CMK (cell line): ENCODE results near the gene GJB1.
"Not testable (repeated sequence)": the region's sequence is repeated elsewhere in the genome, so short reads cannot be mapped to it uniquely, and the experiment has no call there.

Experiments
- DNase-seq: peaks from one replicate; pipeline ENCODE4 v3.0.0-alpha.2; 2010; ENCODE audit warnings: low read depth

GJB1 gene

GRCh38 chrX:71222929-71223328 lies at the start of gene GJB1:
Gene GJB1, plus strand, starts transcription at chrX:71223224. Its CDS starts 484 bp downstream, at chrX:71223708.
- no peak for DNase-seq

DNA sequence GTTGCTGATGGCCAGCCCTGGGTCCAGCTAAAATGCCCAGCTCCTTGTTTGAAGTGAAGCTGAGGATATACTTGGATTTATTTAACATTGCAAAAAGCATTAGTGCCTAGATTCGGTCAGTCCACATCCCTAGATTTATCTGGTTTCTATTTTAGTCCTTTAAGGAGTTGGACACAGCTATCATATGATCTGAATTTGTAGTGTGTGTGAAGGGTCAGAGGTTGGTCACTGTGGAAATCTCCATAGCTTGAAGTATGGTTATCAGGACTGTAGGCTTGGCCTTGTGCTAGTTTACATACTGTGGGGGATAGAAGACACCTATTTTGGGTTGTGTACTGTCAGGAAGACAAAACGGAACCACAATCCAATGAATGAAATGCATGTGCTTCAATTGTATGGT lies 49.6 kb upstream of the GJB1 start:
- no peak for DNase-seq

DNA sequence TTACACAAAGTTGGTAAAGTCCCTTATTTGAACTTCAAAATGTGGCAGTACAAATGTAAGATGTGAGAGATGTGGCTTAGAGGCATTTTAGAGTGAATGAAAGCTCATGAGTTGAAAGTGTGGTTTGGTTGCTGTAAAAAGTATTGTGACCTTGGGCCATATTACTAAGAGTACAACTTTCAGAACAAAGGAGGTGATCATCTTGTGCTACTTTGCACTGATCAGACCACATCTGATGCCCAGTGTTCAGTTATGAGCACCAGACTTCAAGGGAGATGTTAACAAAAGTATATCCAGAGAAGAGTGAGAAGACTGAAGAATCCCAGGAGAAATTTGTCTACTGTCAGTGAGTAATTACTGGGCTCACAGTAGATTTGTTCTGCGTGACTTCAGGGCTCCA lies 48.2 kb upstream of the GJB1 start:
- no peak for DNase-seq

DNA sequence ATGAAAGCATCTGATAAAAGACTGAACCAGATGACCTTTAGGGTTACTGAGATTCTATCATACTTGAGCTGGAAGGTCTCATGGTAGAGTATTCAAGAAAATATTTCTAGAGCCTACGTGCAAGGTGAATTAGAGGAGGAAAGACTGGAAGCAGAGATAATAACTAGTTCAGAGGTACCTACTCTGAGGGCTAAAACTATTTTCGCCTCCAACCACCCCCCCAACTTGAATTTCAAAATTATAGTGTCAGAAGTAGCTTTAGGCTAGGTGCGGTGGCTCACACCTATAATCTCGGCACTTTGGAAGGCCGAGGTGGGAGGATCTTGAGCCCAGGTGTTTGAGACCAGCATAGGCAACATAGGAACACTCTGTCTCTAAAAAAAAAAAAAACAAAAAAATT lies 47.5 kb upstream of the GJB1 start:
- DNase-seq: no peak

DNA sequence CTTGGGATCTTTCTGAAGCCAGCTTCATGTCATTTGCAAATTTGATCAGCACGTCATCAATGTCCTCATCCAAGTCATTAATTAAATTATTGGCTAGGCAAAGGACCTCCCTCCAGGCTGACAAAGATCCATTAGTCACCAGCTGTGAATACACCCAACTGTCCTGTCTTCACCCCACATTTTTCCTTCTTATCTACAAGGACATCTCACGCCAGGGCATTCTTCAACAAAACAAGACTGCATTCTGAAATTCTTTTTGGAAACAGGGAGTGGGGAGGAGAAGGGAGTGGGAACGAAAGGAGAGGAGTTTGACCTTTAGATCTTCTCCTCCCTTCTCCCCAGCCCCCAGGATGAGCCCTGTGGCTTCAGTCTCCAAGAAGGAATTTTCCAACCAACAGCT lies 45.7 kb upstream of the GJB1 start:
- DNase-seq: no peak

DNA sequence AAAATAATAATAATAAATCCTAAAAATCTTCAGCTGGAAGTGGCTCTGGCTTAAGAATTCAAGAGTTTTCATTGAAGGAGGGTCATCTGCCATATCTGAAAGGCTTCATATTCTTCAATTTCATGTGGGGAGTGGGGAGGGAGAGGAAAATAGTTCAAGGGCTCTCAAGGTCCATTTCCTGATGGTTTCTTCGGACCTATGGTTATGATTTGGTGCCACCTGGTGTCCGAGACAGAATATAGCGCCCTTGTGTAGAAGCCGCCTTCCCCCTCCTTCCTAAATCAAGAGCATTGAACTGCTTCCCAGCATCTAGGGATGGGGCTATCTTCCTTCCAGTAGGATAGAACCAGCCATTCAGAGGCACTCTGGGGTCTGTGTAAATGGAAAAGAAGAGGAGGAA lies 44.1 kb upstream of the GJB1 start:
- no peak for DNase-seq

GRCh38 chrX:71180579-71181265 lies 42.3 kb upstream of the GJB1 start:
- not testable (repeated sequence) for DNase-seq

DNA sequence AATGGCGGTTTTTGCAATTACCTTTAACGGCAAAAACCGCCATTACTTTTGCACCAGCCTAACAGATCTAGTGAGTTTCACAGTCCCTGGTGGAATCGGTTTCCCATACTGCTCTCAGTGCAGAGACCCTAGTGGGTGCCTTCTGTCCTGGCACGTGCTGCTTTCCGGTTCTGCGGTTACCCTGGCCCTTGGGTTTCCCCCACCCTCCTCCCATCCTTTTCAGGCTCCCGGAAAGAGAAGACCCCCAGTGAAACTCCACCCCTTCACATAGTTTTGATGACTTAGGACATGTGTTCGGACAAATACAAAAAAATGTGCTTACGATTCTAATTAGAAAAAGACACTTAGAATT lies 41.5 kb upstream of the GJB1 start:
- no peak for DNase-seq

DNA sequence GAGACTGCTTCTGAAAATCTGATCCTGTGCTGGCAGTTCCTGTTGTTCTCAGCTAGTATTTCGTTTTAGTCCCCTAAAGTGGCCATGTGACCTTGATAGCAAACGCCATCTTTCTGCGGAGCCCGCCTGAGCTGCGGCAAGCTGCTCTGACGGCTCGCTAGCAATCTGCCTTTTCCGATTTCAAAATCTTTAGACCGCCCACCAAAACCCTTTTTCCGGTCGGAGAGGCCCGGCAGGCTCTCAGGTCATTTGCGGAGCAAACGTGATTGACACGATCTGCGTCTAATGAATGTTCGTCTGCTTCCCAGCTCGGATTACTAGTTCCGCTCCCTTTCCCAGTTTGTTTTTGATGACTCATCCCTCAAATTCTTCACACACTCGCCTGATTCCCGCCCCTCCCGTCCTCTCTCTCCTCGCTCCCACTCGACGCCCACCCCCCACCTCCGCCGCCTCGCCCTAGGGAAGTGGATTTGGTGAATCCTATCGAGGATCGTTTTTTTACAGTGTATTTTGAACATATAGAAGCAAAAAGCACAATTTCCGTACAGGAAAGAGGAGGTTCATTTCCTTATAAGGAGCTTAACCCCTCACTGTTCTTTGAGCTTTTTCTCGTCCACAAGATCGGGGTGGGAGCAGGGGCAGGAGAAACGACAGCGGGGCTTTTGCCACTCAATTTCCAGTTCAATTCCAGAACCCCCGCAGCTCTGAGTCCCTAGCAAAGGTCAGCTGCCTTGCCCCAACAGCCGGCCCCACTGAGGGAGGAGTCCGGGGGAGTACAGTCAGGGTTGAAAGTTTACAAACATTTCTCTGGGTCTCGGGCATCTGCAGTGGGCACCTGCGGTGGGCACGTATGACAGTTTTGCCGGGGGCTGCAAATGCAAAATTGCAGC lies 40.9 kb upstream of the GJB1 start:
- peak; percentile 69 for DNase-seq

DNA sequence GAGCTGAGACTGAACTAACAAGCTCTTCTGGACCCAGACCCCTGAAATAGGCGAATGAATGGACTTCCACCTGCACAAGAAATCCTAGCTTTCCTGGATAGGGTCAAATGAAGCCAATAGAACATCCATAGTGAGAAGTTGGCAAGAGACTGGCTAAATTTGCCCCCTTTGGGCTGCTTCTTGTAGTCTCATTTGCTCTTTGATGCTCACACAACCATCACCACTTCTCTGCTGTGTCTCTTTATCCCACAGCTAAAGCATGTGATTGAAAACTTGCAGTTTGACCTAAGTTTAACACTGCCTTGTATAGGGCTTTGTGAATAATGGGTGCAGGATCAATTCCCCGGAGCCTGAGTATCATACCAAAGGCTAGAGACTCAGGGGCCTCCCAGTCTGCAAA lies 40.2 kb upstream of the GJB1 start:
- no peak for DNase-seq

- DNase-seq: no peak
Observed at GRCh38 chrX:71183341-71183740, 39.7 kb upstream of the GJB1 start.

DNA sequence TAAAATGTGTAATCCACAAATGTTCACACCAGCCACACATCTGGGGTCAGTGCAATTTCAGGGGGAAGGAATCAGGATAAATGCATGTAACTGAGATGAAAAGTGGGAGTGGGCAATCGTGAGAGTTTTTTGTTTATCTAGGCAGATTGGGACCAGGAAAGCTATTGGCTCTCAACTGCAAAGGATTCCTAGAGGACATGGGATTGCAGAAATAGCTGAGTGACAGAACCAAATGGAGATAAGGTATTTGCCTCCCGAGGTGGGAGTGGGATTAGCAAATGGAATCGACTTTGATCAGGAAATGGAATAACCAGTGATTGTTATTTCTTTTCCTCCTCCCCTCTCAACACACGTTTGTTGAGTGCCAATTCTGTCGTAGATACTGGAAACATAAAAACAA lies 38.9 kb upstream of the GJB1 start:
- no peak for DNase-seq

DNA sequence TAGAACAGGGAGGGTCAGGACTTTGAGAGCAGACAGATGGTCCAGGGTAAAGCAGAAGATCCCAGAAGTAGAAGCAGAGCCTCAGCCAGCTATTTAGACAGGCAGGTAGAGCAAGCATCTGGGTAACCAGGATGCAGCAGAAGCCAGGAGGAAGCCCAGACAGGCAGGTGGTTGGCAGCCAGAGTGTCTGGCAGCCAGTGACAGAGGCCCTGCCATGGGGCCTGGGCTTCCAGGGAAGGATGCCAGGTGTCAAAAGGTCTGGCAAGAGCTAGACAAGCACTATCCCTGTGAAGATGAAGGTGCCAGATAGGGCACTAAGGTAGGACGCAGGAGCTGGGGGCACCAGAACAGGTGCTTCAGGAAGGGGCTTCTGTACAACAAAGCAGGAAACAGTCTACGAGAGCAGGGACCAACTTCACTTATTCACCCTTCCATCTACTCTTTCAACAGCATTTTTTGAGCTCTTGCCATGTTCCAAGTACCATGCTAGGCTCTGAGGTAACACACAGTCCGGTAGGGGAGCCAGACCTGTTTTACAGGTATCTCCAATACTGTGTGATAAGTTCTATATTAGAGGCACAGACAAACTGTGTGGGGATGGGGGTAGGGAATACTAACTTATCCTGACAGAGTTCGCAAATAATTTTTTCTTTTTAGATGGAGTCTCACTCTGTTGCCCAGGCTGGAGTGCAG lies 38.1 kb upstream of the GJB1 start:
- no peak for DNase-seq

DNA sequence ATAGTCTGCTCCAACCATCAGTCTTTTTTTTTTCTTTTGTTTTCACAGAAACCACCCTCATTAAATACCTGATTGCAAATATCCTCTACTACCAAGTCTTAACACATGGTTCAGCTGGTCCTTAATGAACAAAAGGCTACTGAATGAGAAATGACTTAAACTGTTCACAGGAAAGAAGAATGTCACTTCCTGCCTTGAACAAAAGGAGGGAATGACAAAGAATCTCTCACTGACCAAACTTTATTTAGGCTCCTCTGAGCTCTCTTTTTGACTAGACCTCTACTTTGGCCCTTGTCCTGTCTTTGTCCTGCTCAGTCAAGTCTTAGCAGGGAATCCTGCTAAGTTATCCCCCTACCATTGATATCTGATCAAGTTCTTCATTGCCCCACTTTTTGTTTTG lies 31.8 kb upstream of the GJB1 start:
- no peak for DNase-seq

DNA sequence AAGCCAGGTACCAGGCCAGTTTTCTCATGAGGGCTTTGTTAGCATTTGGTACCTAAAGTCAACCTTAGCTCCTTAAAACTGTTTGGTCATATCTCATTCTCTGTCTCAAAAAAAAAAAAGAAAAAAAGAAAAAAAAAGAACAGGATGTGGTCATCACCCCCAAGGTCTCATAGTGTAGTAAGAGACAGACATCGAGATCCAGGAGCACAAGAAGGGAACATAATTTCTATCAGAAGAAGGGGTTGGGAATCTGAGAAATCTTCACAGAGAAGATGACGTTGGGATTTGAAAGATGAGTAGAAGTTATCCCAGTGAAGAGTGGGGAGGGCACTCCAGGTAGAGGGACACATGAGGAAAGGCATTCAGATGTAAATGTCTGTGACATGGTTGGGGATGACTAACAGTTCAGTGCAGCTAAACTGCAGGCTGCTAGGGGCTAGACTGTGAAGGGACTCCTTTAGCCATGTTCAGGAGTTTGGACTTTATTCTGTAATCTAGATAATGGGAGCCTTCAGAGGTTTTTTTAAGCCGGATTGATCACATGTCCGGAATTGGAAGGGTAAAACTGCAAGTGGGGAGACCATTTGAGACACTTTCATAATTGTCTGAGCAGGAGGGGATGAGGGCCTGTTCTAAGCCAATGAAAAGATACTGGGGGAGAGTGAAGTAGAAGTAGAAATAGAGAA lies 26.9 kb upstream of the GJB1 start:
- no peak for DNase-seq

- no peak for DNase-seq
Observed at GRCh38 chrX:71198066-71198465, 25.0 kb upstream of the GJB1 start.

- no peak for DNase-seq
Observed at GRCh38 chrX:71199252-71200008, 23.6 kb upstream of the GJB1 start.

- DNase-seq: no peak
Observed at GRCh38 chrX:71210816-71211215, 12.2 kb upstream of the GJB1 start.

DNA sequence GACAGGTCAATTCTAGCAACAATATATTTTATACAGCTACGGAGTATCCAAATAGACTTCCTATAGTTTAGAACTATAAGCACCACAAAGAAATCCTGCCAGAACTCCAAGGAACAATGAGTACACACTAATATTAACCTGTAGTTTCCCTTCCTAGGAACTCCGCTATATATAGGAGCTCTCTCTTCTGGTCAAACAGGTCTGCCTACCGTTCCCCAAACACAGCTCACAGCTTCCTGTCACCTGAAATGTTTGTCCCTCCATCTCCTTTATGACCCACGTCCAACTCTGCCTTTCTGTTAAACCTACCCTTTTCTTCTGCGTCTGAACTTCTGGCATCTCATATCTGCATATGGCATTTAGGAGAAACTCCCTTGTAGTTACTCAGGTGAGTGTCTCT lies 10.5 kb upstream of the GJB1 start:
- DNase-seq: no peak

DNA sequence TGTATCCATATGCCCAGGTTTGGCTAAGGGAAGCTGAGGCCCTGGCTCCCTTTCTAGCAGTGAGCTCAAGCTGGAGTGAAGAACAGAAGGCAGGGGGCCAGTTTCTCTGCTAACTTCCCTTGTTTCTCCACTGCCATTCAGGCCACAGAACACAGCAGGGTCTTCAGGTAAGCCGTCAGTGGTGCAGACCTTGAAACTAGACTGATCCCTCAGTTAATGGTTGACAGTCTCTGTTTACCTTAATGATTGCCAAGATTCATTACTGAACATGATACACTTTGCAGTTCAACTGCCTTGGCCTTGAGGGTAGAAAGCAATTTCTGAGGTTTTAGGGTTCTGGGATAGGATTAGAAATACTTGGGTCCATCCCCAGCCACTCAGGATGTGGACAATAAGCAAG lies 8.9 kb upstream of the GJB1 start:
- no peak for DNase-seq

GRCh38 chrX:71214604-71215337 lies 8.3 kb upstream of the GJB1 start:
- DNase-seq: no peak
